ENCODE measurements around the gene GJB5.
A peak's percentile ranks its signal among the peaks of the same experiment; 100 is the strongest.

The GJB5 gene

GRCh38 chr1:34776911-34777310, 22.1 kb downstream of the GJB5 start:
- no peak for DNase-seq (ENCODE audit: low read depth in 3 of 3)

GRCh38 chr1:34777519-34778321, 22.9 kb downstream of the GJB5 start:
- no peak for DNase-seq (ENCODE audit: low read depth in 3 of 3)

GRCh38 chr1:34778381-34778780, 23.5 kb downstream of the GJB5 start:
- DNase-seq (ENCODE audit: low read depth in 3 of 3) = no peak

- DNase-seq (ENCODE audit: low read depth in 3 of 3) = no peak
Observed at GRCh38 chr1:34779005-34779404, 24.2 kb downstream of the GJB5 start.

- no peak for DNase-seq (ENCODE audit: low read depth in 3 of 3)
Observed at GRCh38 chr1:34779526-34779925, 24.7 kb downstream of the GJB5 start.

GRCh38 chr1:34779962-34780361, 25.1 kb downstream of the GJB5 start:
- no peak for DNase-seq (ENCODE audit: low read depth in 3 of 3)

- no peak for DNase-seq (ENCODE audit: low read depth in 3 of 3)
Observed at GRCh38 chr1:34780528-34780927, 25.7 kb downstream of the GJB5 start.

- no peak for DNase-seq (ENCODE audit: low read depth in 3 of 3)
Observed at GRCh38 chr1:34781071-34781843, 26.4 kb downstream of the GJB5 start, which contains the start of gene GJB3. TSS of gene GJB3 (plus strand) at chr1:34781214. CDS start at chr1:34784763, 3,549 bp downstream.

- DNase-seq (ENCODE audit: low read depth in 3 of 3) = no peak
Observed at GRCh38 chr1:34781844-34782391, 27.1 kb downstream of the GJB5 start.

- no peak for DNase-seq (ENCODE audit: low read depth in 3 of 3)
Observed at GRCh38 chr1:34784751-34785221, 29.9 kb downstream of the GJB5 start.

- no peak for DNase-seq (ENCODE audit: low read depth in 3 of 3)
Observed at GRCh38 chr1:34785231-34785874, 30.5 kb downstream of the GJB5 start.

- no peak for DNase-seq (ENCODE audit: low read depth in 3 of 3)
Observed at GRCh38 chr1:34785875-34786470, 31.1 kb downstream of the GJB5 start.

GRCh38 chr1:34786521-34787325, 31.9 kb downstream of the GJB5 start:
- peak; percentile 28 to 31 (median 29) for DNase-seq (ENCODE audit: low read depth in 3 of 3)

GRCh38 chr1:34787461-34788420, 32.9 kb downstream of the GJB5 start:
- DNase-seq (ENCODE audit: low read depth in 3 of 3) = no peak

- no peak for DNase-seq (ENCODE audit: low read depth in 3 of 3)
Observed at GRCh38 chr1:34790985-34791384, 36.1 kb downstream of the GJB5 start.

- no peak for DNase-seq (ENCODE audit: low read depth in 3 of 3)
Observed at GRCh38 chr1:34792424-34792823, 37.6 kb downstream of the GJB5 start.

- DNase-seq (ENCODE audit: low read depth in 3 of 3) = no peak
Observed at GRCh38 chr1:34792868-34793727, 38.3 kb downstream of the GJB5 start, which contains the start of gene GJA4. TSS of gene GJA4 (plus strand) at chr1:34792999. CDS start at chr1:34794214, 1,215 bp downstream.

- no peak for DNase-seq (ENCODE audit: low read depth in 3 of 3)
Observed at GRCh38 chr1:34794001-34794789, 39.3 kb downstream of the GJB5 start.
